GM18951 (cell line): ENCODE measurements around the gene ASCC2.
"Not testable (repeated sequence)": the region's sequence is repeated elsewhere in the genome, so short reads cannot be mapped to it uniquely, and the experiment has no call there.

Experiments
- POLR2A ChIP-seq: IDR thresholded peaks from 4 replicates; pipeline ENCODE4 v1.6.1; 2011; ENCODE audit warnings: mild to moderate bottlenecking; ENCODE audit not compliant: insufficient read length, insufficient read depth; ENCODE audit errors: extremely low read depth
- in situ Hi-C: fragments of 300-500 bp; cut with MboI; formaldehyde crosslinking; loops from one replicate; pipeline ENCODE4 v1.12.0; 2022; ENCODE audit warnings: low sequenced_read_pairs, mixed read lengths, inconsistent platforms; ENCODE audit not compliant: unreplicated experiment

The ASCC2 gene

DNA sequence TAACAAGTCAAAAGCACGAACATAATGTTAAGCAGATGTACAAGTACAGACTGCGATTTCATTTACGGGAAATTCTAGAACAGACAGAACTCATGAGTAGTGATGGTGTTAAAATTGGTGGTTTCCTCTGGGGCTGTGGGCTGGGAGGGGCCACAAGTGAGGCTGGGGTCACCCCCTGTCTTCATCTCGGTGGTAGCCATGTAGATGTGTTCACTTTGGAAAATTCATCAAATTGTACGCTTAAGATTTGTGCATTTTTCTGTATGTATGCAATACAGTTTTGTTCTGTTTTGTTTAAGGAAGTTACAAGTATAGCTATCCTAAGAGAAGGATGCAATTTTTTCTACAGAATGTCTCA is 504 bp upstream of the ASCC2 start:
- TF ChIP-seq POLR2A = no peak
- in situ Hi-C loops = no loop called here

DNA sequence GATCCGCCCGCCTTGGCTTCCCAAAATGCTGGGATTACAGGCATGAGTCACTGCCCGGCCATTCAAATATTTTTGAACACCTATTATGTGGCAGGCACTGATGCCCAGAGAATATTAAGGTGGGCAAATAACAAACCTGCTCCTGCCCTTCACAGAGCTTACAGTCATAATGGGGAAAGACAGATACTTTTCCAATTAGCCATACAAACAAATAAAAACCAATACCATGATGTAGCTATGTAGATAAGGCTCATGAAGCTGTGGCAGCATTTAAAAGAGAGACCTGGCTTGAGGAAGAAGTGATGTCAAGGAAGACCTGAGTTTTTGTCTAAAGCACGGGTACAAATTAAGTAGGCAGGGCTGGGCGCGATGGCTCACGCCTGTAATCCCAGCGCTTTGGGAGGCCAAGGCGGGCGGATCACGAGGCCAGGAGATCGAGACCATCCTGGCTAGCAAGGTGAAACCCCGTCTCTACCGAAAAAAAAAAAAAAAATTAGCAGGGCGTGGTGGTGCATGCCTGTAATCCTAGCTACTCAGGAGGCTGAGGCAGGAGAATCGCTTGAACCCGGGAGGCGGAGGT is 1.2 kb downstream of the ASCC2 start:
- in situ Hi-C loops = not testable (repeated sequence)

DNA sequence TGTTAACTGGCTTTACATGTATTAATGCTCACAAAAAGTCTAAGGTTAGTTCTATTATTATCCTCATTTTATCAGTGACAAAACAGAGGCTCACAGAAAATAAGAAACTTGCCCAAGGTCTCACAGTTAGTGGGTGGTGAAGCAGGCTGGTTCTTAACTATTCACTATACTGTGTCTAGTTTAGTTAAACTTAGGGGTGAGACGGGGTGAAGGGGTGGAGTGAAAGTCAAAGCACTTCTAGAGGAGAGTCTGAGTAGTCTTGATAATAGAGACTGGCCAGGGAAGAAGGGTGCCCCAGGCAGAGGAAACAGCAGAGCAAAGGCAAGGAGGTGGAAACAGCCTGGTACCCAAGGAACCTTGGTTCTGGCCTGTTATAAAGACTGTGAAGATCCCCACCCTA is 4.0 kb downstream of the ASCC2 start:
- TF ChIP-seq POLR2A = no peak
- in situ Hi-C loops = no loop called here

DNA sequence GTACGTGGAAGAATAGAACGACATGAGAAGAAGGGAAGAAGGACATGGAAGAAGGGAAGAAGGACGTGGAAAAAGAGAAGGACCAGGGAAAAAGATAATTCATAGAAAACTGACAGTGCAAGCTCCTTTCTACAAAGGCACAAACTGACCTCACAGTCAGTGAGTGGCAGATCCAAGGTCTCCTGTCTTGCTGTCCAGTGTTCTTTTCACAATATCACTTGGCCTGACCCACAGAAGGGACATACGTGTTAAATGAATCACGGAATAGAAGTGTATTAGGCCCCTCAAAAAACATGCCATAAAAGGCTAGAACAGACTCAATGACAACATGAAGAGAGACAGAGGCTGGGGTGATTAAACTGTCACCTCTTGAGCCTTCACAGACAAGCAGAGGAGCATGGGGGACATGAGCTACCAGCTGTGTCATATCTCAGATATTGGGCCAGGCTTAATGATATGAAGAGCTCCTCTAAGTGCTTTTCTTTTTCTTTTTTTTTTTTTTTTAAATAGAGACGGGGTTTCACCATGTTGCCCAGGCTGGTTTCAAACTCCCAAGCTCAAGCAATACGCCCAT is 4.6 kb downstream of the ASCC2 start:
- TF ChIP-seq POLR2A = no peak
- in situ Hi-C loops = no loop called here

DNA sequence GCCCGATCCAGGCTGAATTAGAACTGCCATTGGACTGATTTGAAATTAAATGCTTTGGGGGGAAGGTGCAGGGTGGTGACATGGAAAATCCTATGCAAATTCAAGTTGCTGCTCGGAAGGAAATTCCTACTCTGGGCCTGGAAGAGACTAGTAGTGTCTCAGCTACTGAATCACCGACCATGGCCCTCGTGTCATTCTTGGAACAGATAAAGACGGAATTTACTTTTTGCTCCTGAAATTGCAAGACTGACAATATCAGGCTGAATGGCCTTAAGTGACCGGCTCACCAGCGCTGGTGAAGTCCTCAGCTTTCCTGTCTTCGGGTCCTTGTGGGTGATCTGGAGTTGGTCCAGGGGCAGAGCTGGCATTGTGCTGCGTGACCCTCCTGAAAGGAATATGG is 6.1 kb downstream of the ASCC2 start:
- in situ Hi-C loops = no loop called here
- TF ChIP-seq POLR2A = no peak

DNA sequence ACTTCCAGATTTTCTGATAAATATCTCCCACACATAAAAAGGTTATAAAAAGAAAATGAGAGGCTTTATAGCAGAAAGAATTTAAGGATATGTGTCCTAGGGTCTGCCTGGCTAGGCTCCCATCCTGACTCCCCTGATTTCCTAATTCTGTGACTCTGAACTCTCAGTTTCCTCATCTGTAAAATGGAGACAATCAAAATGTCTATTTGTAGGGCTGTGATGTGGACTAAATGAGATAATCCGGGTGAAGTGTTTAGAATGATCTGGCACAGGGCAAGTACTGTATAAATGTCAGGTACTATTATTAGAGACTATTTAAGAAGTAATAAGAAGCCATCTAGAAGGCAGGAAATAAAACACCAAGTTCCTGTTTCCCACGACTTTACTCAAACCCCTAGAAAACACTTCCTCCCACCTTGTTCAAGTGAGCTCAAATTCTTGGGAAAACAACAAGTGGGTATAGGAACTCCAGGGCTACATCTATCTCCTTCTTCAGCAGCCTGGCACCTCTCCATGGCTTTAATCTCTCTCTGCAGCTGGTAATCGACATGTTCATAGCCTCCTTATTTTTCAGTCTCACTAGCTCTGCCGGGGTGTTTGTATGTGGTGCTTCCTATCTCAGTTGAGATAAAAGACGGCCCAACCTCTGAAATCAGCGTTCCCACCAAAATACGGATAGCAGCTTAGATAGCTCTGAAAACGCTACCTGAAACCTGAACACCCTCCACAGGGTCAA is 6.7 kb downstream of the ASCC2 start:
- in situ Hi-C loops = no loop called here
- TF ChIP-seq POLR2A = no peak

DNA sequence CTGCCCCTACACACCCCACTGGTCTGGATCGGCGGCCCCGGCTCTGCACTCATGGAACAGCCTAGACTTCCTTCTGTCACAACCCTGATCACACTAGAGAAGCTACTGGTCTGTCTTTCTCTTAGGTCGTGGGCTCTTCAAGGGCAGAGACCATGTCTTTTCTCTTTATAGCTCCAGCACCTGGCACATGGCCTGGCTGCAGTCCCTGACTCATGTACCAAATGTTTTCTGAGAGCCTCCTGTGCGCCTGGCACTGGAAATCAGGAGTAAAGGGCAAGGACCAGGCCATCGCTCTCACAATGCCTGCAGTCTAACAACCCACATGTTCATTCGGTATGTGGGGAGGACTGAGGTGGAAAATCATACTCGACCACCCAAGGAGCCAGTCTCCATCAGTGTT is 7.5 kb downstream of the ASCC2 start:
- no peak for TF ChIP-seq POLR2A
- in situ Hi-C loops = no loop called here

DNA sequence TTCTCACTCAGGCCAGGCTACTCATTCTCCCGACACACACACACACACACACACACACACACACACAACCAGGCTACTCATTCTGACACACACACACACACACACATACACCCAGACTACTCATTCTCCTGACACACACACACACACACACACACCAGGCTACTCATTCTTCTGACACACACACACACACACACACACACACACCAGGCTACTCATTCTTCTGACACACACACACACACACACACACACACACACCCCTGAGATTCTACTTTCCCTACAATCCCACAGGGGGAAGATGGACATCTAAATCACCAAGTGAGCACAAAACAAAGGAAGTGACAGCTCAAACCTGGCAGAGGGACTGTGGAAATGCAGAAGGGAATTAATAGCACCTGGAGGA is 10.3 kb downstream of the ASCC2 start:
- in situ Hi-C loops = not testable (repeated sequence)

DNA sequence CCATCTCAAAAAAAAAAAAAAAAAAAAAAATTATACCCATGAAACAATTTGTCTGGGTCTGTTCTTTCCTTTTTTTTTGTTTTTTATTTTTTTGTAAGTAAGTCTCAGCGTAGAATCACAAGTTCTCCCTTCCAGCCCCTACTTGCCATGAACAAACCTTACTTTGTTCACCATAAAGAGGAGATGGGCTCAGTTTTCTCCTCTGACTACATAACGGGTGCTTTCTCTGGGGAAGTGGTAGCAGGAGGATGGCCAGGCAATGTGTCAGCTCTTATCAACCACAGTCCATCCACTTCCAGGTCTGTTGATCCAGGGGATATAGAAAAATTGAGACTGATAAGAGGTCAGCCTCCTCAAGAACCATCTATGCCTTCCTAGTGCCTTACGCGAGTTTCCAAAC is 11.0 kb downstream of the ASCC2 start:
- no peak for TF ChIP-seq POLR2A
- in situ Hi-C loops = no loop called here

DNA sequence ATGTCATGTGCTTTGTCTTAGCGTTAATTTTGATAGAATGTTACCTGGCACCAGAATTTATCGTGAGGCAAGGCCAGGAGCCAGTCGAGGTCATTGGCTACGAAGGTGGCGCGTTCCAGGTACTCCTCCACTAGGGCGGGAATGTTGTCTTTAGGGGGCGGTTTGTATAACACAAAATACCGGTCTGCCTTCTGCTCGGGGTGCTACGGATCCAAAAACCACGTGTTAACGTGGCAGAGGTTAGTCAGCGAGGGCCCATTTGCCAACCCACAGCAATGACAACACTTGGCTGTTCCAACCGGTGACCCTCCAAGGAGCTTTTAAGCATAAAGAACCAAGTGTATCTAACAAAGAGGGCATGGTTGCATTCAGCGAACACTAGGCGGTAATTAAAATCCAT is 12.5 kb downstream of the ASCC2 start:
- in situ Hi-C loops = no loop called here
- no peak for TF ChIP-seq POLR2A

DNA sequence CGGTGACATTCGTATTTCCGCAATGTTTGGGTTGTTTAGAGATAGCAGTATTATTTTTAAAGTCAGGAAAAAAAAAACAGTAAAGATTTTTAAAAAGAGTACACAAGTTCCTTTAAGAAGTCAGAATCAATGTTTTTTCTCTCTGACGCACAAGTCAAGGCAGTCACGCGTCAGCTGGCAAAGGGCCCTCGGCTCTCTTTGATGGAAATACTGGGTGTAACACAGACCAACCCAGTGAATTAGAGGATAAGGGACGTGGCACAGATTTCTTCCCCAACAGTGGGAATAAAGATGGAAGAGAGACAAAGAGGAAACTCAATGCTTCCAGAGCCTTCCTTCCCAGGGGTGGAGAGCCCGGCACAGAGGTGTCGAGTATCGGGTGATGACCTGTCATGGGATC is 13.4 kb downstream of the ASCC2 start:
- in situ Hi-C loops = no loop called here
- TF ChIP-seq POLR2A = no peak

DNA sequence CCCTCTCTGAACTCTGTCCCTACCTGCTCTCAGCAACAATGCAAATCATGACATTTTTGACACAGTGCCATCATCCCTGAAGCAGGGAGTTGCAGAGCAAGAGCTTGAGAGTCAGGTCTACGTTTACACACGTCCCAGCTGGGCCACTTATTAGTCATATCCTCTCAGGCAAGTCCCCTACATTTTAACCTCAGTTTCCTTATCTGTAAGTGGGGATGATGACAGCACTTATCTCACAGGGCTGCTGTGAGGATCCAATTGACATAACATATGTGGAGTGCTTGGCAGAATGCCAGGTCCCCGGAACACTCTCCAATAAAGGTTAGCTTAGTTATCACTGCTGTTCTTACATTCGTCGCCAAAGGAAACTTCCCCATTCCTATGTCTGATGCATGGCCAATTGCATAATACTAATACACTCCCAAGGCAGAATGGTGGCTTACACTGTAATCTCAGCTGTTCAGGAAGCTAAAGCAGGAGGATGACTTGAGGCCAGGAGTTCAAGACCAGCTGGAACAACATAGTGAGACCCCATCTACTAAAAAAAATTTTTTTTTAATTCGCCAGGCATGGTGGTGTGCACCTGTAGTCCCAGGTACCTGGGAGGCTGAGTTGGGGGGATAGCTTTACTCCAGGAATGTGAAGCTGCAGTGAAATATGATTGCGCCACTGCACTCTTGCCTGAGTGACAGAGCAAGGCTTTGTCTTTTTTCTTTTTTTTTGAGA is 16.6 kb downstream of the ASCC2 start:
- TF ChIP-seq POLR2A = no peak
- in situ Hi-C loops = no loop called here

DNA sequence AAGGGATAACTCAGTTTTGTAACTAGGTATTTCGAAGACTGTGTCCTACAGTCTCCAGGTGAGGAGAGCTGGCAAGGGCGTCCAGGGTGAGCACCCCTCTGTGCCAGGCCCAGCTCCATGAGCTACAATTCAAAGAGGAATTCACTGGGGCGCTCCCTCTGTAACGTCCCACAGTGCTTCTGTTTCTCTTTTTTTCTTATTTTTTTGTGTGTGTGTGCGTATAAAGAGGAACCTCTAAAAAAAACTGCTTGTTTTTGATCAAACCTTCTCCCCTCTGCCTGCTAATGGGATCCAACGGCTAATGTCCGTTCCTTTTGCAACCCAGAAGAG is 17.1 kb downstream of the ASCC2 start:
- in situ Hi-C loops = no loop called here
- no peak for TF ChIP-seq POLR2A

DNA sequence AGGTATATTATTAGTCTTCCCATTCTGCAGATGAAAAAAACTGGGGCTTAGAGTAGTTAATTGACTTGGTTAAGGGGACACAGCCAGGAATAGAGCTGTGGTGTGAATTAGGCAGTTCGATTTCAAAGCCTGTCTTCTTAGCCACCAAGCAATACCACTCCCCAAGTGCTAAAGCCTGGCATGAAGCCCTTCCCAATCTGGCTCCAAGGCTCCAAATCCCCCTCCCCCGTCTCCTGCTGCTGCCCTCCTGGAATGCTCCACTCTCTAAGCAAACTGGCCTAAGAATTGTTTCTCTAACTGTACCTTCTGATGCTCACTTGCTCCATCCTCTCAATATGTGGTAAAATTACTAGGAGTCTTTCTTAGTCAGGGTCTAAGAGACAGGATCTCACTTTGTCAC is 18.6 kb downstream of the ASCC2 start:
- in situ Hi-C loops = no loop called here
- no peak for TF ChIP-seq POLR2A
